ENCODE measurements around the gene IKZF1. TPM values are rescaled to one million over a fixed set of nuclear protein-coding genes. Genes with fewer than 3 reads are reported as not detected.
A peak's percentile ranks its signal among the peaks of the same experiment; 100 is the strongest.

IKZF1 gene
- total and polyA plus RNA-seq, 2 donors = 99.0 to 124 TPM

DNA sequence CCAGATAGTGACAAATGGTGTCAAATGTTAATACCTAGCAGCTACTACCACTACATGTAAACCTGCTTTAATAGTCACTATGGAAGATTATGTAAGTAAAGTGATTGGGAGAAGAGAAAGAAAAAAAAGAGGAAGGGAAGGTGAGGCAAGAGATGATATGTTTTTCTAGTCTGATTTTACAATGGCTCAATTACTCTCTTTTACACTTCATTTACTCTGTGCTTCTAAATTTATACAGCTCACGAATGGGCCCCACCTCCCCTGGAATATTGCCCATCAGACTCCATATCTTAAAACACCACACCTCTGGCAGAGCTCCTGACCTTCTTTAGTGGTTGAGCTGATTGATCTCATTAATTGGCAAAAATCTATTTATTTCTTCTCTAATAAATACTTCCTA, 28.0 kb upstream of the IKZF1 start:
- H3K4me1 ChIP-seq (ENCODE audit: control insufficient read depth in 2 of 2, insufficient read depth in 2 of 2, low read length in 2 of 2) = peaks cover 25 to 36% of the 10 kb centered on the region in 2 donors
- H3K36me3 ChIP-seq (ENCODE audit: control insufficient read depth in 2 of 2, insufficient read depth in 2 of 2, low read length in 1 of 2) = no peaks in the 10 kb centered on the region
- no peak for DNase-seq (ENCODE audit: low read depth in 6 of 9, low spot score in 9 of 9)
- 72% methylated on average over 1 of the region's 1 CpG for WGBS
- no peaks in the 10 kb centered on the region for H3K9me3 ChIP-seq (ENCODE audit: control insufficient read depth in 2 of 2, insufficient read depth in 1 of 2, low read length in 1 of 2)
- no peak overlapping the region for H3K27ac ChIP-seq (ENCODE audit: low read depth in 1 of 2, low read length in 1 of 2)
- no peak overlapping the region for H3K4me3 ChIP-seq (ENCODE audit: low read length in 2 of 2)
- no peaks in the 10 kb centered on the region for H3K27me3 ChIP-seq (ENCODE audit: control insufficient read depth in 2 of 2, insufficient read depth in 1 of 2, low read length in 1 of 2)

DNA sequence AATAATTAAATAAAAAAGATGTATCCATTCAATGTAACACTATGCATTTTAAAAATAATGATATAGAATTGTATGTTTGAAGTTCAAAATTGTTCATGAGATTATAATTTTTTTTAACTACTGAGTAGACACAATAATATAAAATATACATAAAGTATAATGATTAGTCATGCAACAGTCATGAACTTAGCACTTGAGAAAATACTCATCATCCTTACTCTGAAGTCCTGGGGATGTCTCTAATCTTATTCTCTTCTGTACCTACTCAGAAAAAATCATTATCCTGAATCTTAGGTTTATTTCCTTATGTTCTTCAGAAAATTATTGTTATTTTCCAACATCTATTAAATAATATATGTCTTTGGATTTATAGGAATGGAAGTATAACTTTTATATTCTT, 26.4 kb upstream of the IKZF1 start:
- no peak for DNase-seq (ENCODE audit: low read depth in 6 of 9, low spot score in 9 of 9)
- Histone ChIP-seq H3K36me3 (ENCODE audit: control insufficient read depth in 2 of 2, insufficient read depth in 2 of 2, low read length in 1 of 2) (no peaks in the 10 kb centered on the region), H3K4me3 (ENCODE audit: low read length in 2 of 2) (no peak overlapping the region), H3K27me3 (ENCODE audit: control insufficient read depth in 2 of 2, insufficient read depth in 1 of 2, low read length in 1 of 2) (no peaks in the 10 kb centered on the region), H3K27ac (ENCODE audit: low read depth in 1 of 2, low read length in 1 of 2) (no peak overlapping the region), H3K4me1 (ENCODE audit: control insufficient read depth in 2 of 2, insufficient read depth in 2 of 2, low read length in 2 of 2) (peaks cover 24 to 41% of the 10 kb centered on the region in 2 donors), H3K9me3 (ENCODE audit: control insufficient read depth in 2 of 2, insufficient read depth in 1 of 2, low read length in 1 of 2) (no peaks in the 10 kb centered on the region)

DNA sequence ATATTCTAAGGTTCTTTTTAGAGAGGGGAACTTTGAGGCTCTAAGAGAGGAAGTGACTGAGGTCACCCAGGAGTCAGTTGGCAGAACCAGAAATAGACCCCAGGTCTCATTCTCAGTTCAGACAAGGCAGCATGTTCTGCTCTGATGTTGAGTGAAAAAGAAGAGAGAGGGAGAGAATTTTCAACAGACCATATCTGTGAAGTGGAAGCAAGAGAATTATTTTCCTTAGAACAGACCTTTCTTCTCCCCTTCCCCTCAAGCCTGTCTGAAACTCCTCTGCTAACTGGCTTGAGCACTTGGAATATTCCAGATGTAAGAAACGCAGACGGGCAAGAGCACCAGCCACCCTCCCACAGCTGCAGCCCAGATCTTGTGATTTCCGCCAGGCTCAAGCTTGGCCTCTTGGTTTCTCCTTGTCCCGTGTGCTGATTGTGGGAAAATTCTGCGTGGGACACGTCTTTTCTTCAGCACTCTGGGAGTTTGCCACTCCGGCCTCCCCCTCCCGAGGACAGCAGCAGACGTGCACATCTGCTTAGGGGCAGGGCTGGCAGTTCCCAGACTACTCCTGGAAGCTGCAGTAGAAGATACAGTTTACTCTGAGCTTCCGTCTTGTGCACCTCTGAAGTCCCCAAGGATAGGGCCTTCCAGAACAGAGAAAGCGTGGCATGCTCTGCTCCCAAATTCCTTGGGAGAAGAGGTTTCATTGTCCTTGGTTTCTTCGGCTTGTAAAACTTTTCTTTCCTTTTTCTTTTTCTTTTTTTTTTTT, 22.7 kb upstream of the IKZF1 start:
- Histone ChIP-seq H3K4me3 (ENCODE audit: low read length in 2 of 2) (peak overlapping the region in 1 of 2 donors; percentile 22), H3K9me3 (ENCODE audit: control insufficient read depth in 2 of 2, insufficient read depth in 1 of 2, low read length in 1 of 2) (no peaks in the 10 kb centered on the region), H3K27me3 (ENCODE audit: control insufficient read depth in 2 of 2, insufficient read depth in 1 of 2, low read length in 1 of 2) (no peaks in the 10 kb centered on the region), H3K4me1 (ENCODE audit: control insufficient read depth in 2 of 2, insufficient read depth in 2 of 2, low read length in 2 of 2) (peaks cover 9 to 34% of the 10 kb centered on the region in 2 donors), H3K27ac (ENCODE audit: low read depth in 1 of 2, low read length in 1 of 2) (peak overlapping the region; percentile 77 to 83), H3K36me3 (ENCODE audit: control insufficient read depth in 2 of 2, insufficient read depth in 2 of 2, low read length in 1 of 2) (no peaks in the 10 kb centered on the region)
- DNase-seq (ENCODE audit: low read depth in 6 of 9, low spot score in 9 of 9) = peak in 2 of 9 donors; percentile 45 to 71
- WGBS = 26% methylated on average over 12 of the region's 12 CpGs

DNA sequence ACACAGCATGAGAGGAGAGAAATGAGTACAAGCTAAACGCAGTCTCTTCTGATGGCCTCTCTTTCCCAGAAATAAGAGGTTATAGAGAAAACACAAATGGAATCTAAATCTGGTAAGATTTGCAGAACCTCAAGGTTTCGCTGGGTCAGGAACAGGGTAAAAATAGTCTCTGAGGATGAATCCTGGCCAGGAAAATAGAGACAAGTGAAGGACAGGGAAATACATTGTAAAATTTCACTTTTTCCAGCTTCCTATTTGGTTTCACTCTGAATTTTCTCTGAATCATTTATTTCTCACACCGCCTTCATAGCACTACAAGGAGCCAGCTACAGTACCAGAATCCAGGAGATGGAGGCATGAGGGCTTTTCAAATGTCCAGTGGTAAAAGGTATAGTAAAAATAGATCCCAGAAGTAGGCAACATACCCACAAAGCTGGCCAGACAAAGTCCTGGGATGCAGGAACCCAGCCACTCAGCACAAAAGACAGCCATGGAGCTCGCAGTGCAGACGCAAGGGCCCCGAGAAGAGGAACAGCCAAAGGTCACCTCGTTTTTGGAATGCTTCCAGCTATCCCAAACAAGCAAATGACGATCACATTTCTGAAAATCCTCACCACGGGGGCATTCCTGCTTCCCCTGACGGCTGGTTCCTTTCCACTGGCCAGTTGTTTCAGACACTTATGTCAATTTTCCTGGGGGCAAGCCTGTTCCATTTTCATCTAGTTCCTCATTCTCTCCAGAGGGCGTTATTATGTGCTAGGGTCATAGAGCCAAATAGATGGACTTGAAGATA, 21.5 kb upstream of the IKZF1 start:
- DNase-seq (ENCODE audit: low read depth in 6 of 9, low spot score in 9 of 9) = no peak
- no peaks in the 10 kb centered on the region for H3K36me3 ChIP-seq (ENCODE audit: control insufficient read depth in 2 of 2, insufficient read depth in 2 of 2, low read length in 1 of 2)
- peak overlapping the region in 1 of 2 donors; percentile 43 for H3K27ac ChIP-seq (ENCODE audit: low read depth in 1 of 2, low read length in 1 of 2)
- peaks cover 9 to 34% of the 10 kb centered on the region in 2 donors for H3K4me1 ChIP-seq (ENCODE audit: control insufficient read depth in 2 of 2, insufficient read depth in 2 of 2, low read length in 2 of 2)
- WGBS = 86% methylated on average over 11 of the region's 11 CpGs
- H3K9me3 ChIP-seq (ENCODE audit: control insufficient read depth in 2 of 2, insufficient read depth in 1 of 2, low read length in 1 of 2) = no peaks in the 10 kb centered on the region
- H3K4me3 ChIP-seq (ENCODE audit: low read length in 2 of 2) = no peak overlapping the region
- no peaks in the 10 kb centered on the region for H3K27me3 ChIP-seq (ENCODE audit: control insufficient read depth in 2 of 2, insufficient read depth in 1 of 2, low read length in 1 of 2)

DNA sequence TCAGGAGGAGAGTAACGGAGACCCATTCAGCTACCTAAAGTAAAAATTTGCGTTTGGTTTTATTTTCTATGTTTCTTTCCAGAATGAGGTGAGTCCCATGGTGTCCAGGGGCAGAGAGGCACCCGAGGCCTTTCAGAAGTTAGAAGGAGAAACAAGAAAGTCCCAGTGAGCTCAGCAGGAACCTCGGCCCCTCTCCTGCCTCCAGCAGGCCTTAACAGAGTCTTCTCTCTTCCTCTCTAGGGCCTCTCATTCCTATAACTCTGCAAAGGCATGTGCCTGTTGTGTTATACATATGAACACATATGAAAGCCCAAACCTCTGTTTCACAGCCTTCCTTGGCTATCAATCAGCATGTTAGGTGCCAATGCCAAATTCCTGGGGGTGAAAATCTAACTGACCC, 20.8 kb upstream of the IKZF1 start:
- Histone ChIP-seq H3K27ac (ENCODE audit: low read depth in 1 of 2, low read length in 1 of 2) (no peak overlapping the region), H3K4me3 (ENCODE audit: low read length in 2 of 2) (no peak overlapping the region), H3K9me3 (ENCODE audit: control insufficient read depth in 2 of 2, insufficient read depth in 1 of 2, low read length in 1 of 2) (no peaks in the 10 kb centered on the region), H3K4me1 (ENCODE audit: control insufficient read depth in 2 of 2, insufficient read depth in 2 of 2, low read length in 2 of 2) (peaks cover 9 to 34% of the 10 kb centered on the region in 2 donors), H3K36me3 (ENCODE audit: control insufficient read depth in 2 of 2, insufficient read depth in 2 of 2, low read length in 1 of 2) (no peaks in the 10 kb centered on the region), H3K27me3 (ENCODE audit: control insufficient read depth in 2 of 2, insufficient read depth in 1 of 2, low read length in 1 of 2) (no peaks in the 10 kb centered on the region)
- DNase-seq (ENCODE audit: low read depth in 6 of 9, low spot score in 9 of 9) = no peak
- 95% methylated on average over 4 of the region's 4 CpGs for WGBS

DNA sequence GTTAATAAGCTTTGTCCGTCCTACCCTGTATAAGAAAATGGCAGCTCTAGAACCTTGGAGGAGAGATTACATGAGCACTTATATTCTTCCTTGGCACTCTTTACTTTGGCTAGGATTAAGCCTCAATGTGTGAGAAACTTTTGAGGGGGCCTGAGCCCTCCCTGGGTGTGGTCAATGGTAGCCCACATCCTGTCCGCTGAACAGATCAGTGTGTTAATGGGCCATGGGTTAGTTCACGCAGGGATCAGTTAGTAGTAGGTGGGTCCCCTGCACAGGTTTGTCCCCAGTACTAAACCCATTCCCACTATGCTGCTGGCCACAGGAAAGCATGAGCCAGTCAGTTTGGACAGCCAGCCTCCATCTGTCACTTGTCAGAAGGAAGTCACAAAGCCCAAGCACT, 20.2 kb upstream of the IKZF1 start:
- no peak overlapping the region for H3K27ac ChIP-seq (ENCODE audit: low read depth in 1 of 2, low read length in 1 of 2)
- no peaks in the 10 kb centered on the region for H3K9me3 ChIP-seq (ENCODE audit: control insufficient read depth in 2 of 2, insufficient read depth in 1 of 2, low read length in 1 of 2)
- no peaks in the 10 kb centered on the region for H3K27me3 ChIP-seq (ENCODE audit: control insufficient read depth in 2 of 2, insufficient read depth in 1 of 2, low read length in 1 of 2)
- no peaks in the 10 kb centered on the region for H3K36me3 ChIP-seq (ENCODE audit: control insufficient read depth in 2 of 2, insufficient read depth in 2 of 2, low read length in 1 of 2)
- WGBS = 97% methylated on average over 3 of the region's 3 CpGs
- H3K4me3 ChIP-seq (ENCODE audit: low read length in 2 of 2) = no peak overlapping the region
- H3K4me1 ChIP-seq (ENCODE audit: control insufficient read depth in 2 of 2, insufficient read depth in 2 of 2, low read length in 2 of 2) = peaks cover 9 to 34% of the 10 kb centered on the region in 2 donors
- no peak for DNase-seq (ENCODE audit: low read depth in 6 of 9, low spot score in 9 of 9)

DNA sequence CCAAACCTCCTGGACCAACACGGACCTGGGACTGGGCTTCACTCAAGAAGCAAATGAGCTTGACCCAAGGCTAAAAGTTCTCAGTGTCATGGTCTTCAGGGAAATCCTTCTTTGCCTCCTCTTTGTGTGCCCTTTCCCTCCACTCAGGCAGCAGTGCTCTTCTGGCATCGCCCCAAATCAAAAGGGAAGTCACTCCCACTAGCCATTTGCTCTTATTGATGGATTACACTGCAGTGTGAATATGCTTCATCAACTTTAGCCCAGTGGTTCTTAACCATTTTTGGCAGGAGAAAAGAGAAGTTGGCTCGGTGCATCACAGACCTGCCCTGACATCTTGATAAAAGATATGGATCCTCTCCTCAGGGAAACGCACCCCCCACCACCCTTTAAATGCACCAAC, 19.2 kb upstream of the IKZF1 start:
- peaks cover 9 to 34% of the 10 kb centered on the region in 2 donors for H3K4me1 ChIP-seq (ENCODE audit: control insufficient read depth in 2 of 2, insufficient read depth in 2 of 2, low read length in 2 of 2)
- no peaks in the 10 kb centered on the region for H3K9me3 ChIP-seq (ENCODE audit: control insufficient read depth in 2 of 2, insufficient read depth in 1 of 2, low read length in 1 of 2)
- H3K36me3 ChIP-seq (ENCODE audit: control insufficient read depth in 2 of 2, insufficient read depth in 2 of 2, low read length in 1 of 2) = no peaks in the 10 kb centered on the region
- DNase-seq (ENCODE audit: low read depth in 6 of 9, low spot score in 9 of 9) = no peak
- 72% methylated on average over 4 of the region's 4 CpGs for WGBS
- H3K27me3 ChIP-seq (ENCODE audit: control insufficient read depth in 2 of 2, insufficient read depth in 1 of 2, low read length in 1 of 2) = no peaks in the 10 kb centered on the region
- no peak overlapping the region for H3K27ac ChIP-seq (ENCODE audit: low read depth in 1 of 2, low read length in 1 of 2)
- H3K4me3 ChIP-seq (ENCODE audit: low read length in 2 of 2) = no peak overlapping the region

DNA sequence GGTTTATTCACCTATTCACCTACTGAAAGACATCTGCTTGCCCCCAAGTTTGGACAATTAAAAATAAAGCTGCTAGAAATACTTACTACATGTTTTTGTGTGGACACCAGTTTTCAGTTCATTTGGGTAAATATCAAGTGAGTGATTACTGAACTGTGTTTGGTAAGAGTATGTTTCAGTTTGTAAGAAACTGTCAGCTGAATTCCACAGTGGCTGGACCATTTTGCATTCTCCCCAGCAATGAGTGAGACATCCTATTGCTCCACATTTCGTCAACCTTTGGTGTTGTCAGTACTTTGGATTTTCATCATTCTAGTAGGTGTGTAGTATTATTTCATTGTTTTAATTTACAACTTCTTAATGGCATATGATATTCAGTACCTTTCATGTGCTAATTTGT, 17.4 kb upstream of the IKZF1 start:
- DNase-seq (ENCODE audit: low read depth in 6 of 9, low spot score in 9 of 9) = no peak
- no peak overlapping the region for H3K27ac ChIP-seq (ENCODE audit: low read depth in 1 of 2, low read length in 1 of 2)
- H3K4me3 ChIP-seq (ENCODE audit: low read length in 2 of 2) = no peak overlapping the region
- no peaks in the 10 kb centered on the region for H3K9me3 ChIP-seq (ENCODE audit: control insufficient read depth in 2 of 2, insufficient read depth in 1 of 2, low read length in 1 of 2)
- no peaks in the 10 kb centered on the region for H3K27me3 ChIP-seq (ENCODE audit: control insufficient read depth in 2 of 2, insufficient read depth in 1 of 2, low read length in 1 of 2)
- H3K36me3 ChIP-seq (ENCODE audit: control insufficient read depth in 2 of 2, insufficient read depth in 2 of 2, low read length in 1 of 2) = no peaks in the 10 kb centered on the region
- peaks cover 2 to 22% of the 10 kb centered on the region in 2 donors for H3K4me1 ChIP-seq (ENCODE audit: control insufficient read depth in 2 of 2, insufficient read depth in 2 of 2, low read length in 2 of 2)
- WGBS = 94% methylated on average over 1 of the region's 1 CpG

DNA sequence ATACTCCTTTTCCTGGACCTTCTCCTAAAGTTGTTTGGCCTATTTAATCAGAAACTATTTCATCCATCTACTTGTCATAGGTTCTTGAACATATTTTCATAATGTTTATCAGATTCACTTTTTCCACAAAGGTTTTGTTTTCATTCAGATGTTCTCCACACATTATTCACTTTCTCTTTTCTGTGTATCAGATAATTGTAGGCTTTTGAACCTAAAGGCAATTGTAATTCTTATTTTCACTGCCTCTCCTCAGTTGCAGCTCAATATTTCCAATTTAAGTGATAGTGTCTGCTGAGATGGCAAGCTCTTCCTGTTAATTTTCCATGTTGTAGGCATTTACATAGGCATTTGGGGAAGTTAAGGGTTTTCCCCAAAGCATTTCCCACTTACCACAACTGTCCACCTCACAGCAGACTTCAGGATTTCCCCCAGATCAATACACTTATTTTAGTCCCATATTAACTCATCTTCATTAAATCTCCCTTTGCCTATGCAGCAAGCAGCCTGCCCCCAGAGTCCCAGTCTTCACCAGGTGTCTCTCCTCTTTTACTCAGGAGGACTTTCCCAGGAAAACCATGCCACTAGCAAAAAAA, 12.3 kb upstream of the IKZF1 start:
- Histone ChIP-seq H3K9me3 (ENCODE audit: control insufficient read depth in 2 of 2, insufficient read depth in 1 of 2, low read length in 1 of 2) (no peaks in the 10 kb centered on the region), H3K27ac (ENCODE audit: low read depth in 1 of 2, low read length in 1 of 2) (no peak overlapping the region), H3K4me3 (ENCODE audit: low read length in 2 of 2) (no peak overlapping the region), H3K27me3 (ENCODE audit: control insufficient read depth in 2 of 2, insufficient read depth in 1 of 2, low read length in 1 of 2) (no peaks in the 10 kb centered on the region), H3K36me3 (ENCODE audit: control insufficient read depth in 2 of 2, insufficient read depth in 2 of 2, low read length in 1 of 2) (no peaks in the 10 kb centered on the region), H3K4me1 (ENCODE audit: control insufficient read depth in 2 of 2, insufficient read depth in 2 of 2, low read length in 2 of 2) (no peaks in the 10 kb centered on the region)
- no peak for DNase-seq (ENCODE audit: low read depth in 6 of 9, low spot score in 9 of 9)

All from thymus (tissue), 11 donors.